ENCODE data around the gene TTR.

Gene TTR

GRCh38 chr18:31565782-31566512 is 25.7 kb upstream of the TTR start:
- TF ChIP-seq POLR2AphosphoS5 (IDR thresholded peaks at IDR 0.05; ENCODE audit: low read depth) (no peak), SPI1 (IDR thresholded peaks at IDR 0.05; ENCODE audit: borderline replicate concordance, low read depth) (no peak), GABPA (IDR thresholded peaks at IDR 0.05; ENCODE audit: low read depth) (no peak)
- TF ChIP-seq, protein P1, sequence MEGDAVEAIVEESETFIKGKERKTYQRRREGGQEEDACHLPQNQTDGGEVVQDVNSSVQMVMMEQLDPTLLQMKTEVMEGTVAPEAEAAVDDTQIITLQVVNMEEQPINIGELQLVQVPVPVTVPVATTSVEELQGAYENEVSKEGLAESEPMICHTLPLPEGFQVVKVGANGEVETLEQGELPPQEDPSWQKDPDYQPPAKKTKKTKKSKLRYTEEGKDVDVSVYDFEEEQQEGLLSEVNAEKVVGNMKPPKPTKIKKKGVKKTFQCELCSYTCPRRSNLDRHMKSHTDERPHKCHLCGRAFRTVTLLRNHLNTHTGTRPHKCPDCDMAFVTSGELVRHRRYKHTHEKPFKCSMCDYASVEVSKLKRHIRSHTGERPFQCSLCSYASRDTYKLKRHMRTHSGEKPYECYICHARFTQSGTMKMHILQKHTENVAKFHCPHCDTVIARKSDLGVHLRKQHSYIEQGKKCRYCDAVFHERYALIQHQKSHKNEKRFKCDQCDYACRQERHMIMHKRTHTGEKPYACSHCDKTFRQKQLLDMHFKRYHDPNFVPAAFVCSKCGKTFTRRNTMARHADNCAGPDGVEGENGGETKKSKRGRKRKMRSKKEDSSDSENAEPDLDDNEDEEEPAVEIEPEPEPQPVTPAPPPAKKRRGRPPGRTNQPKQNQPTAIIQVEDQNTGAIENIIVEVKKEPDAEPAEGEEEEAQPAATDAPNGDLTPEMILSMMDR (IDR thresholded peaks at IDR 0.05; ENCODE audit: insufficient read depth, low read length), result no peak
- TF ChIP-seq, protein P2, sequence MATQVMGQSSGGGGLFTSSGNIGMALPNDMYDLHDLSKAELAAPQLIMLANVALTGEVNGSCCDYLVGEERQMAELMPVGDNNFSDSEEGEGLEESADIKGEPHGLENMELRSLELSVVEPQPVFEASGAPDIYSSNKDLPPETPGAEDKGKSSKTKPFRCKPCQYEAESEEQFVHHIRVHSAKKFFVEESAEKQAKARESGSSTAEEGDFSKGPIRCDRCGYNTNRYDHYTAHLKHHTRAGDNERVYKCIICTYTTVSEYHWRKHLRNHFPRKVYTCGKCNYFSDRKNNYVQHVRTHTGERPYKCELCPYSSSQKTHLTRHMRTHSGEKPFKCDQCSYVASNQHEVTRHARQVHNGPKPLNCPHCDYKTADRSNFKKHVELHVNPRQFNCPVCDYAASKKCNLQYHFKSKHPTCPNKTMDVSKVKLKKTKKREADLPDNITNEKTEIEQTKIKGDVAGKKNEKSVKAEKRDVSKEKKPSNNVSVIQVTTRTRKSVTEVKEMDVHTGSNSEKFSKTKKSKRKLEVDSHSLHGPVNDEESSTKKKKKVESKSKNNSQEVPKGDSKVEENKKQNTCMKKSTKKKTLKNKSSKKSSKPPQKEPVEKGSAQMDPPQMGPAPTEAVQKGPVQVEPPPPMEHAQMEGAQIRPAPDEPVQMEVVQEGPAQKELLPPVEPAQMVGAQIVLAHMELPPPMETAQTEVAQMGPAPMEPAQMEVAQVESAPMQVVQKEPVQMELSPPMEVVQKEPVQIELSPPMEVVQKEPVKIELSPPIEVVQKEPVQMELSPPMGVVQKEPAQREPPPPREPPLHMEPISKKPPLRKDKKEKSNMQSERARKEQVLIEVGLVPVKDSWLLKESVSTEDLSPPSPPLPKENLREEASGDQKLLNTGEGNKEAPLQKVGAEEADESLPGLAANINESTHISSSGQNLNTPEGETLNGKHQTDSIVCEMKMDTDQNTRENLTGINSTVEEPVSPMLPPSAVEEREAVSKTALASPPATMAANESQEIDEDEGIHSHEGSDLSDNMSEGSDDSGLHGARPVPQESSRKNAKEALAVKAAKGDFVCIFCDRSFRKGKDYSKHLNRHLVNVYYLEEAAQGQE (IDR thresholded peaks at IDR 0.05; ENCODE audit: insufficient replicate concordance, low read depth), result no peak
- no peak overlapping the region for H3K4me3 ChIP-seq (replicated peaks; ENCODE audit: insufficient read depth, low read length)
- no peaks in the 10 kb centered on the region for H3K27me3 ChIP-seq (ENCODE audit: insufficient read depth, poor library complexity, severe bottlenecking)
- DNase-seq (ENCODE audit: low read depth in 1 of 2, low spot score in 1 of 2), result no peak
- H3K27ac ChIP-seq (replicated peaks), result no peak overlapping the region

DNA sequence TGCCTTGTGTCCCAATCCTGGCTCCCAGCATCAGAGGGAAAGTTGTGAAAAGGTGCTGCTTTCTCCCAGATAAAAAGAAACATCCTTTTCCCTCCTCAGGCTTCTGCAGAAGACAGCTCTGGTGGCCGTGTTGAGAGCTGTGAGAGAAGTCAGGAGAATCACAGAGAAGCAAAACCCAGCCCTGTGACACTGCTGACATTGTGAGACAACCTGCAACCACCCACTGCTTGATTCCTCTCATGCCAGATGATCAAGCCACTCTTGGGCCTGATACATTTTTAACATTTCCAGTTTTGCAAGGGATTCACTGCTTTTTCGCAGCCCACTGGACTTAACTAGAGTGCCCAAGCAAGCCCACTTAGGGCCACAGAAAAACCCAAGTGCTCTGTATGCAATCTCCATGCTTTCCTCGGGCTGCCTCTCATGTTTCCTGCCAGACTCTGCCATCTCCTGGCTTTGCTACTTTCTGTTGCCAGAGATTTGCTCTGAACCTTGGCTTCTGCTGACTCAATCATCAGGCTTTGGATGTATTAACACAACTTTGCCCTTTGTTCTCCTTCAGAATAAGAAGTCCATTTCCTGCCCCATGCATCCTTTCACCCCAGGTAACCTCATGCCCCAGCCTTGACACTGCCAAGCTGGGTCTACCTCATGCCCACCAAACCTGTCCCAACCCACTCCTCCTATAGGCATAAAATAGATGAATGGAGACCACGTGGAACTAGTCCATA is 24.9 kb upstream of the TTR start:
- H3K4me3 ChIP-seq (replicated peaks; ENCODE audit: insufficient read depth, low read length), result no peak overlapping the region
- TF ChIP-seq POLR2AphosphoS5 (IDR thresholded peaks at IDR 0.05; ENCODE audit: low read depth), result no peak
- no peak for TF ChIP-seq GABPA (IDR thresholded peaks at IDR 0.05; ENCODE audit: low read depth)
- TF ChIP-seq, protein P2 (IDR thresholded peaks at IDR 0.05; ENCODE audit: insufficient replicate concordance, low read depth), result no peak
- TF ChIP-seq, protein P1 (IDR thresholded peaks at IDR 0.05; ENCODE audit: insufficient read depth, low read length), result no peak
- no peak for TF ChIP-seq SPI1 (IDR thresholded peaks at IDR 0.05; ENCODE audit: borderline replicate concordance, low read depth)
- no peak overlapping the region for H3K27ac ChIP-seq (replicated peaks)
- DNase-seq (ENCODE audit: low read depth in 1 of 2, low spot score in 1 of 2), result no peak
- H3K27me3 ChIP-seq (ENCODE audit: insufficient read depth, poor library complexity, severe bottlenecking), result peaks cover 6% of the 10 kb centered on the region

GRCh38 chr18:31572368-31572767 is 19.3 kb upstream of the TTR start:
- DNase-seq (ENCODE audit: low read depth in 1 of 2, low spot score in 1 of 2), result no peak
- H3K27ac ChIP-seq (replicated peaks), result no peak overlapping the region
- H3K4me3 ChIP-seq (replicated peaks; ENCODE audit: insufficient read depth, low read length), result no peak overlapping the region
- TF ChIP-seq, protein P2 (IDR thresholded peaks at IDR 0.05; ENCODE audit: insufficient replicate concordance, low read depth), result no peak
- TF ChIP-seq, protein P1 (IDR thresholded peaks at IDR 0.05; ENCODE audit: insufficient read depth, low read length), result no peak
- TF ChIP-seq GABPA (IDR thresholded peaks at IDR 0.05; ENCODE audit: low read depth) (no peak), SPI1 (IDR thresholded peaks at IDR 0.05; ENCODE audit: borderline replicate concordance, low read depth) (no peak), POLR2AphosphoS5 (IDR thresholded peaks at IDR 0.05; ENCODE audit: low read depth) (no peak)
- peaks cover 6% of the 10 kb centered on the region for H3K27me3 ChIP-seq (ENCODE audit: insufficient read depth, poor library complexity, severe bottlenecking)

Measured in HL-60 (cell line).